ENCODE measurements around the gene G2E3. TPM values are rescaled to one million over a fixed set of nuclear protein-coding genes. Genes with fewer than 3 reads are reported as not detected.

Gene G2E3
- total and polyA plus RNA-seq, 2 donors (not counting 3 experiments of a cell fraction or from before 2014, with no cell fraction given) = 4.2 to 34.8 TPM

GRCh38 chr14:30584058-30584630 lies 25.2 kb downstream of the G2E3 start:
- intact Hi-C loops (cut with micrococcal nuclease) = no loop called here

More at GRCh38 chr14:30584058-30584630, 25.2 kb downstream of the G2E3 start:
- Histone ChIP-seq H4K20me1 (replicated peaks; ENCODE audit: control insufficient read depth, extremely low read depth, insufficient read depth, low read length) (no peaks in the 10 kb centered on the region), H3K9ac (replicated peaks; ENCODE audit: extremely low read depth, insufficient read depth, low read length) (no peak overlapping the region), H3K4me2 (ENCODE audit: insufficient read depth, low read length) (no peak overlapping the region), H3K9me3 (replicated peaks; ENCODE audit: control insufficient read depth, insufficient read depth, low read length) (no peaks in the 10 kb centered on the region), H2AFZ (ENCODE audit: low read depth, low read length) (no peak overlapping the region), H3K4me3 (replicated peaks in 1 of 3; ENCODE audit: insufficient read depth in 1 of 3, low read depth in 1 of 3, low read length in 3 of 3) (no peak overlapping the region), H3K79me2 (ENCODE audit: control insufficient read depth, insufficient read depth, low read length) (peaks cover 93% of the 10 kb centered on the region), H3K4me1 (ENCODE audit: control insufficient read depth, extremely low read depth, insufficient read depth, low read length) (no peaks in the 10 kb centered on the region), H3K9me1 (replicated peaks; ENCODE audit: control insufficient read depth, extremely low read depth, insufficient read depth, low read length) (no peaks in the 10 kb centered on the region), H3K36me3 (ENCODE audit: control insufficient read depth in 2 of 2, extremely low read depth in 1 of 2, insufficient read depth in 2 of 2, low read length in 2 of 2) (peaks cover 0 to 5% of the 10 kb centered on the region in 2 experiments), H3K27ac (ENCODE audit: insufficient read depth, low read depth, low read length) (no peak overlapping the region), H3K27me3 (ENCODE audit: control insufficient read depth in 2 of 2, insufficient read depth in 2 of 2, low read length in 2 of 2) (no peaks in the 10 kb centered on the region)
- dilution Hi-C loops (cut with MboI; ENCODE audit: extremely low pct_ligation_motif_present, low sequenced_read_pairs) = no loop called here
- TF ChIP-seq MAX (IDR thresholded peaks at IDR 0.05; ENCODE audit: insufficient read depth, insufficient read length) (no peak), MYC (IDR thresholded peaks at IDR 0.05; ENCODE audit: low read depth, low read length) (no peak), GATA2 (IDR thresholded peaks at IDR 0.05; ENCODE audit: insufficient read depth, insufficient read length, low read depth, low read length) (no peak), EZH2 (IDR thresholded peaks at IDR 0.05; ENCODE audit: borderline replicate concordance, low read depth, low read length, severe bottlenecking) (no peak), FOS (IDR thresholded peaks at IDR 0.05; ENCODE audit: borderline replicate concordance, insufficient read depth, low read length) (no peak), POLR2A (IDR thresholded peaks at IDR 0.05; ENCODE audit: low read depth, low read length) (no peak), POLR2AphosphoS5 (IDR thresholded peaks at IDR 0.05; ENCODE audit: insufficient read depth, low read depth, low read length) (no peak), CTCF (IDR thresholded peaks at IDR 0.05; ENCODE audit: extremely low read depth in 1 of 2, insufficient read depth in 1 of 2, low read depth in 1 of 2, low read length in 2 of 2) (no peak), JUN (IDR thresholded peaks at IDR 0.05; ENCODE audit: borderline replicate concordance, insufficient read depth, insufficient read length, low read depth) (no peak)
- CTCF ChIA-PET = no interaction called here
- no peak for FAIRE-seq
- POLR2A ChIA-PET = no interaction called here
- DNase-seq (ENCODE audit: low read depth, low spot score) = no peak
- BruUV-seq (replicated peaks) = no TSS peak

Measured in endothelial cell of umbilical vein (primary cell).